Endothelial cell of hepatic sinusoid (primary cell): ENCODE results near the gene PNISR.

ENCODE experiments used
- in situ Hi-C: cut with HindIII; loops from 2 replicates; pipeline ENCODE4 v1.10.0; 2017; ENCODE audit warnings: low sequenced_read_pairs

PNISR gene

GRCh38 chr6:99412065-99412464, 13.0 kb downstream of the PNISR start:
- in situ Hi-C loops = loop anchor here (5.0 kb wide), 1 partner anchor 70 kb away; no protein-coding TSS in a partner anchor

- in situ Hi-C loops = loop anchor here (5.0 kb wide), 1 partner anchor 67 kb away; no protein-coding TSS in a partner anchor
Observed at GRCh38 chr6:99409672-99410071, 15.4 kb downstream of the PNISR start.

GRCh38 chr6:99407076-99407475, 18.0 kb downstream of the PNISR start:
- in situ Hi-C loops = no loop called here

- in situ Hi-C loops = no loop called here
Observed at GRCh38 chr6:99402448-99402847, 22.7 kb downstream of the PNISR start.

- in situ Hi-C loops = no loop called here
Observed at GRCh38 chr6:99397287-99397686, 27.8 kb downstream of the PNISR start.

- in situ Hi-C loops = no loop called here
Observed at GRCh38 chr6:99393698-99394531, 31.2 kb downstream of the PNISR start, which contains the start of gene COQ3. Gene COQ3, minus strand, starts transcription at chr6:99394195. Its CDS starts 16 bp downstream, at chr6:99394179.

- in situ Hi-C loops = no loop called here
Observed at GRCh38 chr6:99393366-99393697, 31.8 kb downstream of the PNISR start.

GRCh38 chr6:99390896-99391295, 34.2 kb downstream of the PNISR start:
- in situ Hi-C loops = no loop called here

GRCh38 chr6:99384507-99384906, 40.6 kb downstream of the PNISR start:
- in situ Hi-C loops = no loop called here

- in situ Hi-C loops = no loop called here
Observed at GRCh38 chr6:99378636-99379035, 46.5 kb downstream of the PNISR start.

GRCh38 chr6:99369533-99369932, 55.6 kb downstream of the PNISR start:
- in situ Hi-C loops = no loop called here

GRCh38 chr6:99366852-99367251, 58.3 kb downstream of the PNISR start:
- in situ Hi-C loops = no loop called here

GRCh38 chr6:99364026-99364425, 61.1 kb downstream of the PNISR start:
- in situ Hi-C loops = no loop called here

GRCh38 chr6:99362678-99363268, 62.3 kb downstream of the PNISR start:
- in situ Hi-C loops = no loop called here

GRCh38 chr6:99359800-99360199, 65.3 kb downstream of the PNISR start:
- in situ Hi-C loops = no loop called here

- in situ Hi-C loops = no loop called here
Observed at GRCh38 chr6:99356641-99357040, 68.5 kb downstream of the PNISR start.

- in situ Hi-C loops = no loop called here
Observed at GRCh38 chr6:99354983-99355382, 70.1 kb downstream of the PNISR start.

- in situ Hi-C loops = no loop called here
Observed at GRCh38 chr6:99353126-99353525, 72.0 kb downstream of the PNISR start.

- in situ Hi-C loops = no loop called here
Observed at GRCh38 chr6:99350573-99350972, 74.5 kb downstream of the PNISR start.

- in situ Hi-C loops = no loop called here
Observed at GRCh38 chr6:99349171-99350141, 75.7 kb downstream of the PNISR start, which contains the start of gene FAXC. Gene FAXC, minus strand, starts transcription at chr6:99349674. Its CDS starts 302 bp downstream, at chr6:99349372.
